Measurements from ENCODE around the gene TEX19. TPM values are rescaled to one million over a fixed set of nuclear protein-coding genes. Genes with fewer than 3 reads are reported as not detected.

Gene TEX19
- total RNA-seq, 1 donor from 2014 or later = not detected

DNA sequence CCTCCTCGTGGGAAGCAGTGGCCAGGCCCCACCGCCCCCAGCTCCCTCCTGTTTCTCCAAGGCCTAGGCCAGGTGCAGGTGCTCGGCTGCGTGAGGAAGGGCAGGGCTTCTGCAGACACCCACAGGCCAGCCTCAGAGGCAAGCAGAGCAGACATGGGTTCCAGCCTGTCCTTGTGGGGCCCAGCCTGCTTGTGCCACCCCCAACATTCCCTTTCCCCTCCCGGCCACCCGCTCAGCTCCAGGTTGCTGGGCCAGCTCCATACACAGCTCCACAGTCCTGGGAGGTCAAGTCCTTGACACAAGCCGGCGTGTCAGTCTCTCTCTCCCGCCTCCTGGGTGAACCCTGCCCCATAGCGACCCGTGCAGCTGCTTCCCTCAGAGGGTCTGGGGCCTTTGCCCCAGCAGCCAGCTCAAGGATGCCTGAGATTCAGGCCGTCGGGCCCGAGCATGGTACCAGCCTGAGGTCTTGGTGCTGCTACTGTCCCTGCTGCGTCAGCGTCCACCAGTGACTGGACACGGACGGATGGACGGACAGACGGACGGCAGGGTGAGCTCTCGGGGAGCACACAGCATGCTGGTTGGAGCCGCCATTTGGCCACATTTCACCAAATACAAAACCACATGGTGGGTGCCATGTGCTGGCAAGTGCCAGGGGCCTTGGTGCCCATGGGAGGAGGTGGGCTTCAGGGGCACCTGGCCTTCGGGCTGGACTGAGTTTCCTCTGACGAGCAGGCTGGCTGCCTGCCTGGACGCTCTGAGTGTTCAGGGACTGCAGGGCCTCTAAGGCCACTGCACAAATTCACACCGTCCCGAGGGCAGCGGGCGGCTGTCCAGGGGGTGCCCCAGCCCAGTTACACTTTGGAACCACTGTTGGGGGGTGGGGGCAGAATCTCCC, 33.5 kb upstream of the TEX19 start:
- TF ChIP-seq, protein P1, sequence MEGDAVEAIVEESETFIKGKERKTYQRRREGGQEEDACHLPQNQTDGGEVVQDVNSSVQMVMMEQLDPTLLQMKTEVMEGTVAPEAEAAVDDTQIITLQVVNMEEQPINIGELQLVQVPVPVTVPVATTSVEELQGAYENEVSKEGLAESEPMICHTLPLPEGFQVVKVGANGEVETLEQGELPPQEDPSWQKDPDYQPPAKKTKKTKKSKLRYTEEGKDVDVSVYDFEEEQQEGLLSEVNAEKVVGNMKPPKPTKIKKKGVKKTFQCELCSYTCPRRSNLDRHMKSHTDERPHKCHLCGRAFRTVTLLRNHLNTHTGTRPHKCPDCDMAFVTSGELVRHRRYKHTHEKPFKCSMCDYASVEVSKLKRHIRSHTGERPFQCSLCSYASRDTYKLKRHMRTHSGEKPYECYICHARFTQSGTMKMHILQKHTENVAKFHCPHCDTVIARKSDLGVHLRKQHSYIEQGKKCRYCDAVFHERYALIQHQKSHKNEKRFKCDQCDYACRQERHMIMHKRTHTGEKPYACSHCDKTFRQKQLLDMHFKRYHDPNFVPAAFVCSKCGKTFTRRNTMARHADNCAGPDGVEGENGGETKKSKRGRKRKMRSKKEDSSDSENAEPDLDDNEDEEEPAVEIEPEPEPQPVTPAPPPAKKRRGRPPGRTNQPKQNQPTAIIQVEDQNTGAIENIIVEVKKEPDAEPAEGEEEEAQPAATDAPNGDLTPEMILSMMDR (IDR thresholded peaks at IDR 0.05; ENCODE audit: insufficient read depth, low read length, severe bottlenecking) = no peak
- FAIRE-seq (no peak), DNase-seq (ENCODE audit: low read depth) (no peak)
- no peak overlapping the region for H3K4me3 ChIP-seq (ENCODE audit: low read depth, low read length)
- no peaks in the 10 kb centered on the region for H3K36me3 ChIP-seq (ENCODE audit: control insufficient read depth, insufficient read depth, low read length)
- H3K27me3 ChIP-seq (ENCODE audit: control insufficient read depth, insufficient read depth, low read length) = peaks cover 3% of the 10 kb centered on the region

DNA sequence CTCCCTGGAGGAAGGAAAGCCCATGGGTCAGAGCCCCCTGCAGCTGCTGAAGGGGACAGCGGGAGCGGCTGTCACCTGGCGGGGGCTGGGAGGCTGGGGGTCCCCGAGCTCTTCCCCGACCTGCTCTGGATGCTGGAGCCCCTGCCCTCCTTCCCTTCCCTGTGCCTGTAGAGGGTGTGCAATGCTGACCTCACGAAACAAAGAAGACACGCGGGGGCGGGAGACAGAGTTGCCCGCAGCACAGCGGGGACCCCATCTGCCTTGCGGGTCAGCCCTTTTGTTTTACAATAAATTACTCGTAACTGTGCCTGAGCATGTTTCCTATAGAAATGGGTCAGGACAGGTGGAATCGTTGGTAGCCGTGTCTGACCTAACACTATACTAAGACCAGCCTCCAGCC, 31.8 kb upstream of the TEX19 start:
- peaks cover 3% of the 10 kb centered on the region for H3K27me3 ChIP-seq (ENCODE audit: control insufficient read depth, insufficient read depth, low read length)
- DNase-seq (ENCODE audit: low read depth) (no peak), FAIRE-seq (peak; percentile 13)
- TF ChIP-seq, protein P1 (IDR thresholded peaks at IDR 0.05; ENCODE audit: insufficient read depth, low read length, severe bottlenecking) = no peak
- no peaks in the 10 kb centered on the region for H3K36me3 ChIP-seq (ENCODE audit: control insufficient read depth, insufficient read depth, low read length)
- H3K4me3 ChIP-seq (ENCODE audit: low read depth, low read length) = no peak overlapping the region

DNA sequence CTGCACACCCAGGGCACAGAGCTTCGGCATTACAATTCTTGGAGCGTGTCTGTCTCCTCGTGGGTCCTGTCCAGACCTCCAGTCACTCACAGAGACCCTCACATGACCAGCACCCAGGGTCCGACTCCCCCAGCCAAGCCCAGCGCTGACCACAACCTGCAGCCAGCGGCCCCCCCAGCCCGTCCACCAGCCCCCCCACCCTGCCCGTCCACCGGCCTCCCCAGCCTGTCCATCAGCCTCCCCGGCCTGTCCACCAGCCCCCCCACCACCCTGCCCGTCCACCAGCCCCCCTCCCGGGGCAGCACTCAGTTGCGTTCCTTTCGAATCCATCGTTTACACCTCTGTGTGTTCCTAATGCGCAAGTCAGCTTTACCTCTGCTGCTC, 31.3 kb upstream of the TEX19 start:
- no peak for FAIRE-seq
- no peaks in the 10 kb centered on the region for H3K36me3 ChIP-seq (ENCODE audit: control insufficient read depth, insufficient read depth, low read length)
- peaks cover 6% of the 10 kb centered on the region for H3K27me3 ChIP-seq (ENCODE audit: control insufficient read depth, insufficient read depth, low read length)
- DNase-seq (ENCODE audit: low read depth) = no peak
- no peak overlapping the region for H3K4me3 ChIP-seq (ENCODE audit: low read depth, low read length)
- TF ChIP-seq, protein P1 (IDR thresholded peaks at IDR 0.05; ENCODE audit: insufficient read depth, low read length, severe bottlenecking) = no peak

DNA sequence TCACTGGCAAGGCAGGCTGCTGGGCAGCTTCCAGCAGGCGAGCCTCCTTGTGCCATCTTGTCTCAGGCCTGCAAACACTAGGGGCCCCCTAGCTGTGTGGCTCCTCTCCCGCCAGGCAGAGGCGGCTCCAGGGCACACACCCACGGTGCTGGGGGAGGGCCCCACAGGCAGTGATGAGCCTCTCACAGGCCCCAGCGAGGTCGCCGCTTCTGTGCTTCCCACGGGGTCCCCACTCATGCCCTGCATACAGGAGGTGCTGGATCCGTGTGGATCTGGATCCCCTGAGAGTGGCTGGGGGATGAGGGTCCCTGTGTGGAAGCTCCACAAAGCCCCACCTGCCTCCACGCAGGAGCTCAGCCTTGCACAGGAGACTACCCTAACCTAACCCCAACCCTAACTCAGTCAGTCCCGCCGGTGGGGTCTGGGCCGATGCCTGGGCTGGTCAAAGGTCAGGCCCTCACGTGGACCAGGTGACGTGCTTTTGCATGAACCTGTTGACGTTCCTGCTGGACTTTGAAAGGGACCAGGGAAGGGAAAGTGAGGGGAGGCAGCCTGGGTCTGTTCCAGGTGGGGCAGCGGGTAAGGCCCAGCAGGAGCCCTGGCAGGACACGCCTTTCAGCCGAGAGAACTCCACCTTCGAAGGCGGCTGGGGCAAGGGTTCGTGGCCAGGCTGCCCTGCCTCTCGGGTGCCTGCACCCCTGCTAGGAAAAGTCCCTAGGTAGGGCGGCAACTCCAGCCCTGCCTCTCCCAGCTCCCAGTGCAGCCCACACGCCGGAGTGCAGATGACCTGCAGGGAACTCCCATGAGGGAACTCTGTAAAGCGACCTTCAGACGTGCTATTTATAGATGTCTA, 30.7 kb upstream of the TEX19 start:
- FAIRE-seq (no peak), DNase-seq (ENCODE audit: low read depth) (no peak)
- TF ChIP-seq, protein P1 (IDR thresholded peaks at IDR 0.05; ENCODE audit: insufficient read depth, low read length, severe bottlenecking) = no peak
- no peak overlapping the region for H3K4me3 ChIP-seq (ENCODE audit: low read depth, low read length)
- H3K36me3 ChIP-seq (ENCODE audit: control insufficient read depth, insufficient read depth, low read length) = no peaks in the 10 kb centered on the region
- peaks cover 6% of the 10 kb centered on the region for H3K27me3 ChIP-seq (ENCODE audit: control insufficient read depth, insufficient read depth, low read length)

DNA sequence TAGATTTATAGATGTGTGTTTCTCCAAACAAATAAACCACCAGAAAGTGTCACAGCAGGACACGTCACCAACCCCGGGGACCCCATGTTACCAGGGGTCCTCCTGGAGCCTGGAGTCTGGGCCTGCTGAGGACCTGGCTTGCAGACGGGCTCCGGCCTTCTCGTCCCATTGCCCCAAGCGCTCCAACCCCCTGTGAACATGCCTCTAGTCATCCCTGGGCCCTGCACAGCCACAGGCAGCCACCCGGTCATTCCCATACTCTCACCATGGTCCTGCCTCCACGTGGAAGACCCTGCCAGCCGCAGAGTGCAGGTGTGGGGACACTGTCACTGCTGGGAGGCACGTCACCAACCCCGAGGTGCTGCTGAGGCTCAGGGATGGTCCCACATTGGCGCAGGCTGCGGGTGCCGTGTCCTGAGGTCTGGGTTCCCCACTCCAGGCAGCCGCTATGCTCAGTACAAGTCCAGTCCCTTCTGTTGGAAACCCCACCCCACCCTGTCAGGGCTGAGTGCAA, 30.0 kb upstream of the TEX19 start:
- no peak for DNase-seq (ENCODE audit: low read depth)
- Histone ChIP-seq H3K36me3 (ENCODE audit: control insufficient read depth, insufficient read depth, low read length) (no peaks in the 10 kb centered on the region), H3K27me3 (ENCODE audit: control insufficient read depth, insufficient read depth, low read length) (peaks cover 6% of the 10 kb centered on the region), H3K4me3 (ENCODE audit: low read depth, low read length) (no peak overlapping the region)
- FAIRE-seq = no peak
- TF ChIP-seq, protein P1 (IDR thresholded peaks at IDR 0.05; ENCODE audit: insufficient read depth, low read length, severe bottlenecking) = no peak

Measured in bronchial epithelial cell (primary cell).